Islet of Langerhans (tissue), 1 donor: Measurements from ENCODE around the gene FAM174A.

ENCODE experiments used
- FAIRE-seq: peaks from one replicate; lab custom pipeline; 2011; peaks lifted over from hg19 to GRCh38; lab: Jason Lieb, UNC

Gene FAM174A

GRCh38 chr5:100535060-100536005, at the start of gene FAM174A:
Gene FAM174A (plus strand): TSS chr5:100535374. CDS start chr5:100535531, 157 bp downstream.
- peak; percentile 99 for FAIRE-seq

GRCh38 chr5:100493996-100494395, 41.2 kb upstream of the FAM174A start:
- FAIRE-seq: no peak

- FAIRE-seq: no peak
Measured at GRCh38 chr5:100496296-100496695, 38.9 kb upstream of the FAM174A start.

DNA sequence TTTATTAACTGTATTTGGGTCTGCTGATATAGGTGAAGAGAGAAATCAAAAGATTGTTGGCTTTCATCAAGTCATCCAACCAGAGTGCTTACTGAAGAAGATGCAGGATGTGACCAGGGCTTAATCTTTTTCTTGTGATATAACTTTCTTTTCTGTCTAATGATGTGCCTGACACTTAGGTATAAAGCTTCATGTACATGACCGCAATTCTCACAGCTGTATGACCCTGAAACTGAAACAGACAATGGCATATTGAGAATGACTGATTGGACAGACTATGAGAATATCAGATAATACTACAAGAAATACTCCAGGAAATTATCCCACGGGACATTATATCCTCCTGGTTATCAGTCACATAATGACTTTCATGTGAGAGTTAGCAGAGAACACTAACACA, 32.5 kb upstream of the FAM174A start:
- no peak for FAIRE-seq

- no peak for FAIRE-seq
Measured at GRCh38 chr5:100505984-100506670, 29.0 kb upstream of the FAM174A start.

DNA sequence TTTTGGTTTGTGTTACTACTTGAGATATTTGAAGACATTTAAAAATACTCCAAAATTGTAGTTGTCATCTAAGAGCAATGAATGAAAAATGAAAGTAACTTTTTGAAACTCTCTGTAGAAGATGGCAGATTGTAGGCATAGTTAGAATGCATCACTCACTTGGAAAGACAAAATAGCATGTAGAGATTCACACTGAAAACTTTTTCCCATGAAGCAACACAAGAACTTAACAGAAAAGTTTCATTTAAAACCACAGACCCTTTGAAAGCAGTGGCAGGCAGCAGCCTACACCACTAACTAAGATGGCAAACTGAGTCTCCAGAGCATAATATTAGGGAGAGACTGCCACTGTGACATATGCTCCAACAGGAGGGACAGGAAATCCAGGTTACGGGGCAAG, 18.9 kb upstream of the FAM174A start:
- FAIRE-seq: no peak

- FAIRE-seq: no peak
Measured at GRCh38 chr5:100517301-100517974, 17.7 kb upstream of the FAM174A start.

DNA sequence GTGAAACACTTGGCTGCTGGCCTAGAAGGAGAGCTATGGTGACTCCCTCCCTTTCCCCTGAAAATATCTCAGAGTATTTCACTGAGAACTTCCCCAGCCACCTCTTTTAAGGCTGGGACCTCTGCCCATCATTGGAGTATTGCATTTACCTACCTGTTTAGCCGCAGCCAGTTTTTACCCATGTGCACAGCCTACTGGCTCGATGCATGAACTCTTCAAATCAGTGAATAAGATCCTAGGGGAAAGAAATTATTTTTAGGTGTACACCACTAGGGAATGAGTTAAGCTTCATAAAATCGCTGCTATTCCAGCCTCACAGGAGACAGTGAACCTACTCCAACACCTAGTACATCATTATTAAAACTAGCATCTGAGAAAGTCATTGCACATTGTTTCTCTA, 16.8 kb upstream of the FAM174A start:
- FAIRE-seq: no peak

- FAIRE-seq: peak; percentile 41
Measured at GRCh38 chr5:100519075-100519474, 16.1 kb upstream of the FAM174A start.

DNA sequence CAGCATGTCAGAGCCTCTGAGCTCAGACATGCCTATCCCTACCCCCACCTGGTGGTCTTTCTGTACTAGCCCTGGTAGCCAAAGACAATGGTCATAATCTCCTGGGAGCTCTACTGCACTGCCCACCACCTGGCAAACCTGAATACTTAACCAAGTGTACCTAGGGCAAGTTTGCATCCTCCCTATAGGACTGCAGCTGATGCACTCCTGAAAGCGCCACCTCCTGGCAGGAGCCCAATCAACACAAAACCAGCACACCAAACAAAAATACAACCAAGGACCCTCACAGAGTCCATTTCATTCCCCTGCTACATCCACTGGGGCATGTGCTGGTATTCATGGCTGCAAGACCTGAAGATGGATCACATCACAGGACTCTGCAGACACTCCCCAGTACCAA, 14.8 kb upstream of the FAM174A start:
- FAIRE-seq: no peak

GRCh38 chr5:100537946-100538345, 2.8 kb downstream of the FAM174A start:
- FAIRE-seq: no peak

GRCh38 chr5:100539519-100539918, 4.3 kb downstream of the FAM174A start:
- no peak for FAIRE-seq

- FAIRE-seq: no peak
Measured at GRCh38 chr5:100542086-100542485, 6.9 kb downstream of the FAM174A start.

GRCh38 chr5:100546001-100546400, 10.8 kb downstream of the FAM174A start:
- no peak for FAIRE-seq

GRCh38 chr5:100550531-100551051, 15.4 kb downstream of the FAM174A start:
- FAIRE-seq: no peak

- FAIRE-seq: no peak
Measured at GRCh38 chr5:100551183-100551582, 16.0 kb downstream of the FAM174A start.

DNA sequence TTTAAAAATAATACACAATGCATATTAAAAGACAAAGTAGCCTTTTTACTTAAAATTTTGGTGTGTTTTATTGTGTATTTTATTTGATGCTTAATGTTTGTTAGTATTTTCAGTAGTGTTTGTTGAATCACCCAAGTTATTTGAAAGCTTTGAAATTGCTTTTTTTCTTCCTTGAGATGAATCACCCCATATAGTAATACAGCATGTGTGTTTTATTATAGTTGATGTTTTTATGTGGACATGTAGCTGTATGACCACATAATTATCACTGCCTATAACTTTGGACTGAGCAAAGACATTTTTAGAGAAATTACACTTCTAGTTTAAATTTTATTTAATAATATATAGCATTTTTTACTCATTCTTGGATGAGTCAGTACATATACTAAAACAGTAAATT, 18.0 kb downstream of the FAM174A start:
- FAIRE-seq: no peak

DNA sequence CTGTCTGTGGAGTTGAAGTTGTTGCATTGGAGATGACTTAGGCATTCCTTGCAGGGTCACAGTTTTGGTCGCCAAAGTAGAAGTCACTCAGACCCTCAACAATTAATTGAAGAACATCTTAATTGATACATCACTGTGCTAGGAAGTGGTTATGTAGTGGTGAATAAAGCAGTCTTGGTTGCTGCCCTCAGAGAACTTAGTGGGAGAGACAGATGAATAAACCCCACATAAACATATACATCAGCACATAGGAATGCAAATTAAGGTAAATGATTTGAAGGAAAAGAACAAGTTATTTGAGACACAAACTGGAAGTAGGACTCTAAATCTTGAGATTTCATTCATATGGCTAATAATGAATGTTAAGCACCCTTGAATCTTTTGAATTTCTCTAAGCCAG, 25.7 kb downstream of the FAM174A start:
- no peak for FAIRE-seq

GRCh38 chr5:100562821-100563220, 27.6 kb downstream of the FAM174A start:
- no peak for FAIRE-seq

- no peak for FAIRE-seq
Measured at GRCh38 chr5:100566382-100567141, 31.4 kb downstream of the FAM174A start.

DNA sequence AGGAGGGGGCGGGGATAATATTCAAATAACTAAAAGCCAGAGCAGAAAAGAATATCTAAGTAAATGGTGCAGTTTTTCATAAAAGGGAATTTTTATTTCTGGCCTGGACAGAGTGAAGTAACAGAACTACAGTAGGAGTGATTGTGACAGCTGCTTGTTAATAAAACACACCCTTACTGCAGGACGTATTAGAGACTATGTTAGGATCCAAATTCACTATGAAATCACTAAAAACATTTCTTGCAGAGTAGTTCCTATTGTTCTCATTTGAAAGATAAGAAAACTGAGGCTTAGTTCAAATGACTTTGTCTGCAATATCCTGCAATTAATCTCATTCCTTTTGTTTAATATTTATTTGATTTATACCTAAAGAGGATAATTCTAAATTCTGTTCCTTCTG, 39.5 kb downstream of the FAM174A start:
- no peak for FAIRE-seq

DNA sequence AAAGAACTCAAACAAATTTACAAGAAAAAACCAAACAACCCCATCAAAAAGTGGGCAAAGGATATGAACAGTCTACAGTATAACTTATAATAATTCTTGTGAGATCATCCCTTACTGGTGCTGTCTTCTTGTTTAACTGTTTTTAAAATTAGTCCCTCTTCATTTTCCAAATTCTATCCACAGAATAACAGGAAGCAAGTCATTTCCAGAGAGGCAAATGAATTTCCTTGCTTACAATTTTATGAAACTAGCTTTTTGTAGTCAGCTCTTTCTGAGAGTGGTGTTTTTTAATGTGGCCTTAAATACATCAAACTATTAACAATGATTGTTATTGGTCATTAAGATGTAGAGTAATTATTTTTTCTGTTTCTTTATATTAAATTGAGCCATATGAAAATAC, 40.6 kb downstream of the FAM174A start:
- no peak for FAIRE-seq
